ENCODE results near the gene DPP10. TPM values are rescaled to one million over a fixed set of nuclear protein-coding genes. Genes with fewer than 3 reads are reported as not detected.
"Not testable (repeated sequence)": the region's sequence is repeated elsewhere in the genome, so short reads cannot be mapped to it uniquely, and the experiment has no call there.

DPP10 gene
- total RNA-seq, 1 experiment from 2014 or later = not detected

DNA sequence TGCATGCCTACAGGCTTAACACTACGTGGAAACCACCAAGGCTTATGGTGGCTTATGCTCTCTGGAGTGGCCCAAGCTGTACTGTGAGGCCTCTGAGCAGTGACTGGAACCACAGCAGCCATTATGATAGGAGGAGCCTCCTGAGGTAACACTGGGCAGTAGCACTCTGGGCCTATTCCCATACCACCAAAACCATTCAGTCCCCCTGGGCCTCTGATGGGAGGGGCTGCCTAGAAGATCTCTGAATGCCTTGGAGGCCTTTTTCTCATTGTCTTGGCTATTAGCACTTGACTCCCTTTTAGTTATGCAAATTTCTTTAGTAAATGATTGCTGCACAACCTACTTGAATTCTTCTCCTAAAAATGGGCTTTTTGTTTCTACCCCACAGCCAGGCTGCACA lies 985.0 kb downstream of the DPP10 start:
- no peak for DNase-seq (ENCODE audit: low read depth)

DNA sequence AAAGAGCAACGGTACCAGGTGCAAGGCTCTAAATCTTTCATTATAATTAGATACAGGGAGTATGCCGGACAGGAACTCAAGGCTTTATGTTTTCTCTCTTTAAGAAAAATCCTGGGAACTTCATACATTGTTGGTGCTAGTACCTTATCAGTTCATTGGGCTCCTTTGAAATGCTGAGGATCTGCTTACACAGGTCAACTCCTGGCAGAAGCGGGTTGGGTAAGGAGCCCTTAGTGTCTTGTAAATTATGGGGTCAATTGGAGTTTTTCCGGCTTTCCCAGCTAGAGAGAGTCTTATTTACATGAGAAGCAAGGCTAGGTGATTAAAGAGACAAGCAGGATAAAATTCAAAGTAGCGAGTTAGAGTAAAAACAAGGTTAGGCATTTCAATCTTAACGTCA lies 998.3 kb downstream of the DPP10 start:
- DNase-seq (ENCODE audit: low read depth) = not testable (repeated sequence)

DNA sequence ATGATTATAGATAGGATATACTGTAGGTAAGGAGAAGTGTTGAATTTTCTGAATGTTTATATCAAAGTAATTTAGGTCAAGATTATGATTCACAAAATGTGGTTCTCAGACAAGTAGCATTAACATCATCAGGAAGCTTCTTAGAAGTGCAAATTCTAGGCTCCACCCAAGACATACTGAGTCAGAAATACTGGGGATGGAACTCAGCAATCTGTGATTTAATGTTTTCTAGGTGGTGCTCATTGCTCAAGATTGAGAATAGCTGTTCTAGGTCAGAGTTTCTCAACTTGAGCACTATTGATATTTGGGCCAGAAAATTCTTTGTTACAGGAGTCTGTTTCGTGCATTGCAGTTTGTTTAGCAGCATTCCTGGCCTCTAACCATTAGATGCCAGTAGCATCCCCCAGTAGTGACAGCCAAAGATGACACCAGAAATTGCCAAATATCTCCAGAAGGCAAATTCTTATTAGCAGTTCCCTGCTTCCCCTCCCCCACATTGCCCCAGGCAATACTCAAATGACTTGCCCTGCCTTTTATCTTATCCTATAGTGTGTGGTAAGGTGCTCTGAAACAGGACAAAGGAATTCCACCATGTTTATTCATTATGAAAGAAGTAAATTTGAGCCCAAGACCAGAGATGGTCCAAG lies 1001.2 kb downstream of the DPP10 start:
- DNase-seq (ENCODE audit: low read depth) = no peak

DNA sequence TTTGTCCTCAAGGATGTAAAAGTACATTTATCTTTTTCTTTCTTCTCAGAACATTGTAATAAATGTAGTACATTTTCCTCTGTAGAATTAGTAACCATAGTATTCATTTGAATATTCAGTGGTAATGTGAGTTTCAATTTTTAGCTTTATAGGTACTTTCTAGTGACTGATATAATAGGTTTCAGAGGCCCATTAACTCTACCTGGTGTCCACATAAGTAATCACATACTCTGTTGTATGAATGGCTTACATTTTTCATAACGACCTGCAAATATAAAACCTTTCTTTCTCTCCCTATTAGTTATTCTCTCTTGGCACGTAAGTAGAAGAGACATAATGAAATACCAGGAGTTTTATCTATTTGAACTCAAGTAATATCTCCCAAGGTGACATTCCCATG lies 1017.6 kb downstream of the DPP10 start:
- no peak for DNase-seq (ENCODE audit: low read depth)

DNA sequence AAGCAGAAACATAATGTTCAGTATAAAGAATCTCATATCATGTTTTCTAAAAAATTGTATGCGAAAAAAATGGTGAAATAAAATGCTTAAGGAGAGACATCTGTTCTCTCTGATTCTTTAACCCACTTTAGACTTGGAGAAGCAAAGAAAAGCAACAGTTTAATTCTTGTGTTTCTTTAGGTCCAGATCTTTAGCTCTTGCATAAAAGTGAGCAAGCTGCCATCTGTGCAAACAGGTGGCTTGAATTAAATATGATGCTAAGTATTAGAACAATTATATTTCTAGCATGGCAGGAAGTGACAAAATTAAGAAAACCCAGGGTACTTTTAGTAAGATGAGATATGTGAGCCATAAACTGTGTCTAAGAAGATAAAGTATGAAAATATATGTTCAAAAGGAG lies 1038.3 kb downstream of the DPP10 start:
- DNase-seq (ENCODE audit: low read depth) = no peak

DNA sequence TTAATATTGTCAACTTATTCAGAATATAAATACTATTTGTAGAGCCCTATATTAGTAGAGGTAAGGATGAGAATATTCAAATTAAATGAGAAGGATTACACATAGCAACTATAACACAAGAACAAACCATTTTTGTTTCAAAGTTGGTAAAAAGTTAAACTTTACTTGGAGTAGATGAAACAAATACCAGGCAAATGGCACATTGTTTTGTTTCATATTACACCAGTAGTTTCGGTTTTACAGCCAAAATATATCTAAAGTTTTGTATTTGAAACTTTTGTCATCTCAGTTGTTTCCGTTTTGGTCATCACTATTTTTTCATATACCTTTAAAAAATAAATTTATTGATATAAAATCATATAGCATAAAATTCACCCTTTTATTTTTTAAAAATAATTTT lies 1039.4 kb downstream of the DPP10 start:
- no peak for DNase-seq (ENCODE audit: low read depth)

DNA sequence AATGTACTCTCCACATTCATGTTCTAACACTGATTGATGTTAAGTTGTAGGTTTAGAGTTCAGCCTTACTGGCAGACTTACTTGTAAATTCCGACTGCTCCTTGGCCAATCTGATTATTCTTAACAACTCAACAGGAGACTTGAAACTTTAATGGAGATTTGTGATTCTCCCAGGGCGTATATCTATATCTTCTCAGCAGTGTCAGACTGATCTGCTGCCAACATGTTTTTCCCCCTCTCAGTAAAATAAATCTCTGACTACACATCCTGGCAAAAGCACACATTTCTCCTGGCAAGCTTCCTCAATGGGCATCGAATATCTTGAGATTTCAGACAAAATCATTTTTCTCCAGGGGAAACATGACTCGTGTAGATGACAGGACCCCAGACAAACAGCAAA lies 1041.2 kb downstream of the DPP10 start:
- no peak for DNase-seq (ENCODE audit: low read depth)

DNA sequence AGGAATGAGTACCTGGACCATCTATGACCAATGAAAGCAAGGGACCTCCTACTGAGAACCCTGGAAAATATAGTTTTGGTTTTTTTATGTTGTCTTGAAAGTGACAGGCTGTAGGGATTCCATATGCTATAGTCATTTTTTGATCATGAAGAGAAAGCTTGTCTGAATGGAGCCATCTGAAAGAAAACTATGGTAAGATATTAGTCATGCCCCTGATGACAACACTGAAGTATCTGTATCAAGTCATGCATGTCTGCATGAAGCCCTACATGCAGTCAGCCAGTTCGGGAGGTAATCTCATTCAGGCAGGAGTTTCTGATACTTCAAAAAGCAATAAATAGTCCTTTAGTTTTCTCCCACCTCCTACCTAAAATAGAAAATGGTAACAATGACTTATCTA lies 1042.0 kb downstream of the DPP10 start:
- DNase-seq (ENCODE audit: low read depth) = no peak

DNA sequence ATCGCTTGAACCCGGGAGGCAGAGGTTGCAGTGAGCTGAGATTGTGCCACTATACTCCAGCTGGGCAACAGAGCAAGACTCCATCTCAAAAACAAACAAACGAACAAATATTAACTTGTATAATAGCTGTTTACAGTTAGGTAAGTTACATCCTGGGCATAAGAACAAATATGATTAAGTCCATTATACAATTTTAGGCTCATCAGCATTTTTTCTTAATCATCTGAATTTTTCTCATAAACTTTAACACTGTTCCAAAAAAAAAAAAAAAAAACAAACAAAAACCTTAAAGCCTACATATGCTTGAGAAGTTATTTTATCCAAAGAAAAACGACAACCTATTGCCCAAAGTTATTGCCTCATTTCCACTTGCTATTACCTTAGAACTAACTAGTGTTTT lies 1042.5 kb downstream of the DPP10 start:
- no peak for DNase-seq (ENCODE audit: low read depth)

DNA sequence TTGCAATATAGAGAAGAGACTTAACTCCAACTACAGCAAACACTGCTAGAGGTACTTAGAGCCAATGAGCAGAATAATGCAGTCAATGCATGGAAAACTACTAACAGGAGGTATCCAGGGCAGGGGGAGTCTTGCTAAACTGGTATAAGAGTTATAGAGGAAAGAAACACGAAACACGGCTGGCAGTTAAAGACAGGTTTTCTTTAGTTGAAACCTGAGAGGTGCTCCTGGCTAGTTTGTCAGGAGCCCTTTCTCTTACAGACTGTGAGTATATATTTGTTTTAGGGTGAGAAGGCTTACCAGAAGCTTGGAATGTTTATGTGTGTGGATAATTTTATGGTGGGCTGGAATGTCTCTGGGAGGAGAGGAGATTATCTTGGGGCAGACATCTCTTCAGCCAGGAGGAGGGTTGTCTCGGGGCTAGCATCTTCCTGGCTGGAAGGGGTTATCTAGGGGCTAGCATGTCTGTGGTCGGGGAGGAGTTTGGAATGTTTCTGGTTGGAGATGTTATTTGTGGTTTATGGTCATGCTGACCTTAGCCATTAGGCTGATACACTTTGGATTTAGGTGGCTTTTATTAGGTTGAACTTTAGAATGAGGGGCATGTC lies 1048.8 kb downstream of the DPP10 start:
- no peak for DNase-seq (ENCODE audit: low read depth)

DNA sequence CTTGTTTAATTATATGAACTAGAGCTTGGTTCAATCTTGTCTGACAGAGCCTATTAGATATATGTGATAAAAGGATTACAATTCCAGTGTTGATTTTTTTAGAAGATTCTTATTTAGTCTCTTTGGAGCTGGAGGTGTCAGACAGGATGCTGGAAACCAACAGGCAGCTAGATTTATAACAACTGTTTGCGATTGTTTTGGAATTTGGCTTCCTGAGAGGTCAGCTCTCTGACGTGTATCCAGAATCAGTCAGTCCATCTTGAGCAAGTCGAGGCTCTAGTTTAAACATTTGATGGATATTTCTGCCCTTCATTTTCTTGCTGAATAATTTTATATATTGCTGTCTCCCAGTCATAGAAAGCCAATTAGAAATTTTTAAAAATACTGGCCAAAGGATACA lies 1062.9 kb downstream of the DPP10 start:
- no peak for DNase-seq (ENCODE audit: low read depth)

DNA sequence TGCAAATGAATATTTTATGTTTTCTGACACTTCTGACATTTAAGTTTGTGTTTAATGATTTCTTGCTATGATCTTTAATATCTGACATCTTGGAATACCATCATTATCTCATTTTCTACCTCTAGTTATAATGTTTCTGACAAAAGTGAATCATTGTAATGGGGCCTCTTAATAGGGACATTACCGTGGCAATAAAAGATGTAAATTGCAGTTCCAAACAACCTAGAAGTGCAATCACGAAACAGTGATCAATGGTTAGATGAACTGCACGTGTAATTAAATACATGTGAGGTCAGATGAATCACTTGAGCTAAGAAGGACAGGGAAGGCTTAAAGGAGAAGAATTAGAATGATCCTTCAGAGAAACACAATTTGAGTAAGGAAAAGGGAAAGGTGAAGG lies 1078.3 kb downstream of the DPP10 start:
- DNase-seq (ENCODE audit: low read depth) = no peak

DNA sequence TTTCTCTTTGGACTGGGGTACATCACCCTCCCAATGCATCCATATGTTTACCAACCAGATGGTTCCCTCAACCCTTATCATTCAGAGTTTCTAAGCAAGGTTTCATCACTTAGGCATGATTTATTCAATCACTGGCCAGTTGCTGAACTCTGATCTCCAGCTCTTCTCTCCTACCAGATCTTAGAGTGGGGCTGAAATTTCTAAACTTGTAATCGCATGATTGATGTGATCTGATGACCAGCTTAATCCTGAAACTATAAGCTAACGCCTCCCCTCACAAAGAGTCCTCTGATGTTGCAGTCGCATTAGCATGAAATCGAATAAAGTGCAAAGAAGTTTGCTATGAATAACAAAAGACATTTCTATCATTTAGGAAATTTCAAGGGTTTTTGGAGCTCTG lies 1082.0 kb downstream of the DPP10 start:
- DNase-seq (ENCODE audit: low read depth) = no peak

DNA sequence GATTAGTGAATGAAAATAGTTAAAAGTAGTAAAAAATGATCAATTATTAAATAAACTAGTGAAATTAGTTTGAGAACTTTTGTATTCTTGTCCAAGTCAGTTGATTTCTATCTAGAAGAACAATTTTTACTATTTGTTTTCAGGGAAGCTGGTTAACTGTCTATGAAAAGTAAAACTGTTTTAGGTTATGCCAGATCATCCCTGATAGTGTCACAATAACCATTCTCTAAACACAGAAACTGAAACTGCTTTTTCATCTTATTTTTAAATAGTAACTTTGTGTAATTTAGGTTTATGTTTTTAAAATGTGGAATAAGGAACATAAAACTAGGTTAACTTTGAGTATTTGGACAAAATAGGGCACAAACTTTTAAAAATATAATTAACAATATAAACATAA lies 1087.2 kb downstream of the DPP10 start:
- no peak for DNase-seq (ENCODE audit: low read depth)

DNA sequence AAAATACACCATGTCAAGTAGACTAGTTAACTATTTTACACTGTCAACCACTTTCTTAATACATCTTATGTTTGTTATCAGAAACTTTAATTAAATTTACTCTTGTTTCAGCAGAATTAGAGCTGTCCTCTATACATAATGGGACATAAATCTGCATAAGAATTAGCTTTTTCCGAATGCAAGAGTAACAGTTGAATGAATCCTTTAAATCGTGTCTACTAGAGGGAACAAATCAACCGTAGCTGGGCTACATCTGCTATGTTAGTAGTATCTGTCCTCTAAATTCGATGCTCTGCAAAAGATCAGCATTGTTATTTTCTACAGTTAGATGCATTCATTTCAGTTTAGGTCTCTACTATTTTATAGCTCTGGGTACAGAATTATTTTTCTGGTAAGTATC lies 1090.6 kb downstream of the DPP10 start:
- no peak for DNase-seq (ENCODE audit: low read depth)

DNA sequence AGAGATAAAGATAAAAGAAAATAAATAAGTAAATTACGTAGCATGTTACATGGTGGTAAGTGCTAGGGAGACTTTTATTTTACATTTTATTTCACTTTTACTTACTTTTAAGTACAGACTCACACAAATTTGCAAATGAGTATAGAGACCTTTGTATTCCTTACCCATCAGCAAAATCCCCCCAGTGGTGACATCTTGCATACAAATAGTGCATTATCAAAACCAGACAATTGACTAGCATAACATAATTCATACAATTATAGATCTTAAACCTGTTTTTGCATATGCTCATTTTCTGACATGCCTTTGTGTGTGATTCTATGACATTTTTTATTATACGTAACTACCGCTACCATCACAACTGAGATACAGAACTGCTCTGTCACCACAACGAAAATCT lies 1099.4 kb downstream of the DPP10 start:
- no peak for DNase-seq (ENCODE audit: low read depth)

DNA sequence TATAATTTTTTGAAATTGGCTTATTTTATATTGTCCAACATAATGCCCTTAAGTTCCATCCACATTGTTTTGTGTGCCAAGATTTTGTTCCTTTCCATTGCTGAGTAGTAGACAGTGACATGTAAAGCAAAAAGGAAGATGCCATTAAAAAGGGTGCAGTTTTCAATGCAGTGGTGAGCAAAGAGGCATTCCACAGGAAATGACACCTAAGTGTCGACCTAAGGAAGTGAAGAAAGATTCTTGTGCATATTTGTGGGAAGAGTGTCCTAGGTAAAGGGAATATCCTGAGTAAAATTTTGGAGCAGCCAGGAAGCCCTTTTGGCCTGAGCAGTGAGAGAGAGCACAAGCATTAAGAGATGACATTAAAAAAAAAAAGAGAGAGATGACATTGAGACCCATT lies 1099.9 kb downstream of the DPP10 start:
- DNase-seq (ENCODE audit: low read depth) = no peak

DNA sequence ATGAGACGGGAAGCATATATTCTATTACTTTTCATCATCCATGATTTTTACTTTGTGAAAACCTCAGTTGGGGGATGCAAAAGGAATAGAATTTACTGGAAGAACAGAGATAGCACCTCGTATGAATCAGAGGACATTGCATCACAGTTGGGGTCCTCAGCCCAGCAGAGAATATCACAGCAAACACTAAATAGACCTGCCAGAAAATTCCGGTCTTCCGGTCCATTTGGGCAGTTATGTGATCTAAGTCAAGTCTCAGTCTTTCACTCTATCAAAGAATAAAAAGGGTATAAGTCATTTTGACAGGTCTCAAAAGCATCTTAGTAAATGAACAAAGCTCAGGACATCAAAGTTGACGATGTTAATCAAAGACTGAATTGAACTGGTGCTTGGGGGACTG lies 1100.6 kb downstream of the DPP10 start:
- no peak for DNase-seq (ENCODE audit: low read depth)

DNA sequence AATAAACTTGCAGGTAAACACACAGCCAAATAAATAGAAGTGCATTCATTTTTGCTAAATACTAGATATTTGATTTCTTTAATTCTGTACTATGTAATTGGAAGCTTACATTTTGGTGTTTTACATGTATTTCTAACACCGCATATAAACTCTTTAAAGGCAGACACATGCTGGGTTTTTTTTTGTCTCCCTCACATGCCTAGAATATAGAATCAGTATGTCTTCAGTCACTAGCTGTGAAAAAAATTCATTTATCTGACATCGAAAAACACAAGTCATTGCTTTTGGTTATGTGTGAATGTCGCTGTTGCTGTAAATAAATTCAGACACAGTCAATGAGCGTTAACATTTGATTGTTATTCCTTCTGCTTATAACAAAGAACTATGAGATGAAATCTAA lies 1101.0 kb downstream of the DPP10 start:
- no peak for DNase-seq (ENCODE audit: low read depth)

DNA sequence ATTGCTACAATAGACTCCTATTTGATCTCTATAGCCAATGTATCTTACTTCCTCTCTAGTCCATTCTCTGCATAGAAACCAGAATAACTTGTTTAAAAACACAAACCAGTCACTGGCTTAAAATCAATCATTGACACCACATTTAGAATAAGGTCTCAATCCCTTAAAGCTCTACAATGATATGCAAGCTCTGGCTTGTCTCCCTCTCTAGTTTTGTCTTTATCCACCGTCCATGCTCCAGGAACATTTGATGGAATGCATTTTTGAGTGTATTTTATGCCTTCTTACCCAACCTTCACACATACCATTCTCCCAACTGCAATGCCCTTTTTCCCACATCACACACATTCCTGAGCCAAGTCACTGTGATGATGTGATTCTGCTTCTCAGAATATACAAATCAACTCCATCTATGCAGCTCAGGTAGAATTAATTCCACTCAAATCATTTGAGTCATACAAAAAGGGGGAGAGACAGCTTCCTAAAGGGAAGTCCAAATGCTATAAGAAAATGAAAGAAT lies 1107.2 kb downstream of the DPP10 start:
- DNase-seq (ENCODE audit: low read depth) = no peak

DNA sequence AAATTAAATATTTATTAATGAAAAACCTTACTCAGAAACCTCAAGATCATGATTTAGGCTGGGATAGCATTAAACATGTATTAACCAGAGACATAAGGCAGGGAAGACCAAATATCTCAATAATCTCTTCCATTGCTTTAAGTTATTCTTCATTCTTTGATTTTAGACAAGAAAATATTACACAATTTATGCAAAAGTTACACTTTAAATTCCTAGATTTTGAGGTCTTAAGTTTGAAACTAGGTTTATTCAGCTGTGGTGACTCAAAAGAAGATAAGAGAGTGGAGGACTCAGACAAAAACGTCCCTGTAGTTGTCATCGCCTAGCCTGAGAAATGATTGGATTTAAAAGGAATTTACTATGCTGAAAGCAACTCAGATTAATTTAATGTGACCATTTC lies 1110.3 kb downstream of the DPP10 start:
- no peak for DNase-seq (ENCODE audit: low read depth)

DNA sequence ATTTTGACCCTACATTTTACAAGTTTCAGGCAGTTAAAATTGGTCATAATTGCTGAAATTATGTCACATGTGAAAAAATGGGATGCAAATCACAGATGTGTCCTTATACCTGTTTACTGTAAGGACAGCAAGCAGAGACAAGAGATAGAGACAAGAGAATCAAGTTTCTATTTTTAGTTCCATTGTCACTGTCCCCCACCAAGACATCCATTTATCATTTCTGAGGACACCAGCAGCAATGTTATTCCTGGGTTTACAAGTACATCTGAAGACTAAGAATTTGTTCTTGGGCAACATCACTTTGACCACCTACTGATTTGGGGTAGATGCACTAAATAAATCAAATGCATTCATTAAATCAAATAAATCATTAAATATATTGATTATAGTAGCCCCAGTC lies 1111.7 kb downstream of the DPP10 start:
- DNase-seq (ENCODE audit: low read depth) = no peak

DNA sequence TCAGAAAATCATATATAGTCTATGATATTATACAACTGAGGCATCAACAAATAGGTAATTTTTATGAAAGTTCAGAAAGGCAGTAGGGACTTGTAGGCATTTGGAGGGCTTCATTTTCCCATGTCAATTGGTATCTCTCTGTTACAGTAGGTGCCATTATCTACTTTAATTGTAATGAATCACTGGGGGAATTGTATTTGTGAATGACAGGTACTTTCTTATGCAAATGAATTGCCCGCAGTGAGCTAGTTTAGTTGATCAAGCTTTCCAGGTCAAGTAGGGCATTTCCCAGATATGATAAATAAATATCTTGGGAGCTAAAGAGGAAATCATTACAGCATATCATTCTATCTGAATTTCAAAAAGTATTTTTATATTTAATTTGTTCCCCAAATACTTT lies 1116.3 kb downstream of the DPP10 start:
- DNase-seq (ENCODE audit: low read depth) = no peak

DNA sequence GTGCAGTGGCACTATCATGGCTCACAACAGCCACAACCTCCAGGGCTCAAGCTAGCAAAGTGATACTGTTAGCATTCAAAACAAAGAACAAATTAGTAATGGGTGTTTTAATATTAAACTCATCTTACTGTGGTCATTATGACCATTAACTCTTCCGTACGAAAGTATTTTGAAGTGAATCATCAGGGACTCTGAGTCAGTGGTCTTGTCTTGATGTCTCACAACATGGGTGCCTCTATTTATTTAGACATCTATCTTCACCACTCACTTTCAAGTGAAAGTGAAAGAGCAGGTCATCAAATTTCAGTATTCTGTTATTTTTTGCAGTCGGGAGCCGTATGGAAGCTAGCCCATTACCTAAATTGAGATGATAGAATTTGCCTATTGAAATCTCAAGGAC lies 1118.2 kb downstream of the DPP10 start:
- peak; percentile 1 for DNase-seq (ENCODE audit: low read depth)

All from M059J (cell line).